Mucosa of stomach (tissue), 1 donor: ENCODE results near the gene KCNIP2.
"Not testable (repeated sequence)": the region's sequence is repeated elsewhere in the genome, so short reads cannot be mapped to it uniquely, and the experiment has no call there.

Experiments used
- H3K27me3 ChIP-seq: one replicate; pipeline ENCODE4 v1.7.0; 2013; ENCODE audit warnings: mild to moderate bottlenecking, low read length; ENCODE audit not compliant: control insufficient read depth, insufficient read depth
- H3K36me3 ChIP-seq: one replicate; pipeline ENCODE4 v1.7.0; 2013; ENCODE audit warnings: low read length; ENCODE audit not compliant: control insufficient read depth, insufficient read depth
- H3K4me1 ChIP-seq: one replicate; pipeline ENCODE4 v1.7.0; 2013; ENCODE audit warnings: mild to moderate bottlenecking, low read length; ENCODE audit not compliant: control insufficient read depth, insufficient read depth
- H3K4me3 ChIP-seq: one replicate; pipeline ENCODE4 v1.7.0; 2013; ENCODE audit warnings: low read length
- H3K9ac ChIP-seq: one replicate; pipeline ENCODE4 v1.7.0; 2013; ENCODE audit warnings: mild to moderate bottlenecking, low read length, moderate library complexity
- H3K9me3 ChIP-seq: one replicate; pipeline ENCODE4 v1.7.0; 2013; ENCODE audit warnings: mild to moderate bottlenecking, low read length, moderate library complexity; ENCODE audit not compliant: control insufficient read depth
- donor health status: Pancreatic carcinoma.

Gene KCNIP2

GRCh38 chr10:101817337-101818118 is 26.1 kb downstream of the KCNIP2 start:
- Histone ChIP-seq H3K9ac (peak overlapping the region; percentile 87), H3K27me3 (no peaks in the 10 kb centered on the region), H3K9me3 (no peaks in the 10 kb centered on the region), H3K4me1 (peaks cover 24% of the 10 kb centered on the region), H3K36me3 (no peaks in the 10 kb centered on the region), H3K4me3 (peak overlapping the region; percentile 40)

GRCh38 chr10:101816913-101817336 is 26.7 kb downstream of the KCNIP2 start:
- Histone ChIP-seq H3K9ac (peak overlapping the region; percentile 87), H3K4me1 (peaks cover 24% of the 10 kb centered on the region), H3K4me3 (peak overlapping the region; percentile 40), H3K36me3 (no peaks in the 10 kb centered on the region), H3K27me3 (no peaks in the 10 kb centered on the region), H3K9me3 (no peaks in the 10 kb centered on the region)

GRCh38 chr10:101816376-101816775 is 27.2 kb downstream of the KCNIP2 start:
- Histone ChIP-seq H3K27me3 (no peaks in the 10 kb centered on the region), H3K4me1 (peaks cover 24% of the 10 kb centered on the region), H3K9ac (peak overlapping the region; percentile 87)

GRCh38 chr10:101814466-101815071 is 29.0 kb downstream of the KCNIP2 start:
- H3K9me3 ChIP-seq, result no peaks in the 10 kb centered on the region
- H3K9ac ChIP-seq, result no peak overlapping the region
- H3K27me3 ChIP-seq, result no peaks in the 10 kb centered on the region
- no peak overlapping the region for H3K4me3 ChIP-seq
- no peaks in the 10 kb centered on the region for H3K36me3 ChIP-seq
- peaks cover 22% of the 10 kb centered on the region for H3K4me1 ChIP-seq

More at GRCh38 chr10:101816376-101816775, 27.2 kb downstream of the KCNIP2 start:
- no peaks in the 10 kb centered on the region for H3K9me3 ChIP-seq
- H3K36me3 ChIP-seq, result no peaks in the 10 kb centered on the region
- H3K4me3 ChIP-seq, result peak overlapping the region; percentile 14

- H3K9ac ChIP-seq, result no peak overlapping the region
- H3K36me3 ChIP-seq, result no peaks in the 10 kb centered on the region
- peaks cover 12% of the 10 kb centered on the region for H3K4me1 ChIP-seq
- no peak overlapping the region for H3K4me3 ChIP-seq
- H3K27me3 ChIP-seq, result no peaks in the 10 kb centered on the region
- H3K9me3 ChIP-seq, result no peaks in the 10 kb centered on the region
These were observed 31.0 kb downstream of the KCNIP2 start for GRCh38 chr10:101812606-101813005.

- no peaks in the 10 kb centered on the region for H3K36me3 ChIP-seq
- H3K9me3 ChIP-seq, result no peaks in the 10 kb centered on the region
- H3K27me3 ChIP-seq, result no peaks in the 10 kb centered on the region
- H3K4me3 ChIP-seq, result no peak overlapping the region
- no peaks in the 10 kb centered on the region for H3K4me1 ChIP-seq
- no peak overlapping the region for H3K9ac ChIP-seq
These were observed 36.4 kb downstream of the KCNIP2 start for GRCh38 chr10:101807158-101807557.

- peaks cover 9% of the 10 kb centered on the region for H3K36me3 ChIP-seq
- no peak overlapping the region for H3K4me3 ChIP-seq
- no peaks in the 10 kb centered on the region for H3K27me3 ChIP-seq
- no peak overlapping the region for H3K9ac ChIP-seq
- no peaks in the 10 kb centered on the region for H3K4me1 ChIP-seq
- no peaks in the 10 kb centered on the region for H3K9me3 ChIP-seq
These were observed 40.1 kb downstream of the KCNIP2 start for GRCh38 chr10:101803511-101803910.

GRCh38 chr10:101797403-101798059 is 46.1 kb downstream of the KCNIP2 start:
- H3K36me3 ChIP-seq, result peaks cover 20% of the 10 kb centered on the region
- no peaks in the 10 kb centered on the region for H3K27me3 ChIP-seq
- H3K4me3 ChIP-seq, result no peak overlapping the region
- H3K9me3 ChIP-seq, result no peaks in the 10 kb centered on the region
- no peaks in the 10 kb centered on the region for H3K4me1 ChIP-seq
- H3K9ac ChIP-seq, result no peak overlapping the region

- H3K9me3 ChIP-seq, result no peaks in the 10 kb centered on the region
- H3K36me3 ChIP-seq, result peaks cover 11% of the 10 kb centered on the region
- H3K9ac ChIP-seq, result no peak overlapping the region
- no peaks in the 10 kb centered on the region for H3K27me3 ChIP-seq
- no peaks in the 10 kb centered on the region for H3K4me1 ChIP-seq
- no peak overlapping the region for H3K4me3 ChIP-seq
These were observed 50.1 kb downstream of the KCNIP2 start for GRCh38 chr10:101793526-101793925.

- Histone ChIP-seq H3K36me3 (peaks cover 11% of the 10 kb centered on the region), H3K4me3 (no peak overlapping the region), H3K9me3 (no peaks in the 10 kb centered on the region), H3K9ac (no peak overlapping the region), H3K27me3 (no peaks in the 10 kb centered on the region), H3K4me1 (no peaks in the 10 kb centered on the region)
These were observed 53.9 kb downstream of the KCNIP2 start for GRCh38 chr10:101789686-101790085.

- H3K36me3 ChIP-seq, result peaks cover 11% of the 10 kb centered on the region
- not testable (repeated sequence) for H3K9me3 ChIP-seq, H3K4me1 ChIP-seq, H3K27me3 ChIP-seq, H3K4me3 ChIP-seq, H3K9ac ChIP-seq
These were observed 54.4 kb downstream of the KCNIP2 start for GRCh38 chr10:101789231-101789630.

GRCh38 chr10:101785801-101786200 is 57.8 kb downstream of the KCNIP2 start:
- no peaks in the 10 kb centered on the region for H3K27me3 ChIP-seq
- peaks cover 11% of the 10 kb centered on the region for H3K36me3 ChIP-seq
- no peak overlapping the region for H3K4me3 ChIP-seq
- H3K4me1 ChIP-seq, result peaks cover 20% of the 10 kb centered on the region
- no peaks in the 10 kb centered on the region for H3K9me3 ChIP-seq
- no peak overlapping the region for H3K9ac ChIP-seq
